SK-N-SH treated with all-trans-retinoic acid at 6 μM for 48 hours (cell line): Measurements from ENCODE around the gene SCARB2.

ENCODE experiments used
- ATAC-seq: fragments of 200-7000 bp; cut with Tn5 transposase; 3 replicates; pipeline ENCODE4 v1.9.1; 2020; ENCODE audit warnings: mild to moderate bottlenecking, moderate library complexity
- ARNTL ChIP-seq: fragments of 450-650 bp; formaldehyde crosslinking; IDR thresholded peaks from 2 replicates; pipeline ENCODE4 v1.5.0; 2020; ENCODE audit warnings: low read depth, mild to moderate bottlenecking, moderate library complexity, borderline replicate concordance
- CREB5 ChIP-seq: fragments of 250-450 bp; sonication (Bioruptor Pico); IDR thresholded peaks from 2 replicates; pipeline ENCODE4 v1.5.1; 2020; ENCODE audit warnings: low read depth, mild to moderate bottlenecking, moderate library complexity
- CSDC2 ChIP-seq: fragments of 250-450 bp; sonication (Bioruptor Pico); IDR thresholded peaks from 2 replicates; pipeline ENCODE4 v1.5.0; 2020; ENCODE audit warnings: mild to moderate bottlenecking, moderate library complexity
- GLIS3 ChIP-seq: fragments of 250-450 bp; sonication (Bioruptor Pico); IDR thresholded peaks from 2 replicates; pipeline ENCODE4 v1.5.0; 2020; ENCODE audit warnings: mild to moderate bottlenecking, moderate library complexity
- ISL1 ChIP-seq: fragments of 250-450 bp; sonication (Bioruptor Pico); IDR thresholded peaks from 2 replicates; pipeline ENCODE4 v2.1.2; 2022; ENCODE audit warnings: mild to moderate bottlenecking, moderate library complexity
- OSR1 ChIP-seq: fragments of 250-450 bp; sonication (Bioruptor Pico); IDR thresholded peaks from 2 replicates; pipeline ENCODE4 v1.8.0; 2022; ENCODE audit warnings: moderate library complexity, mild to moderate bottlenecking, inconsistent platforms
- PATZ1 ChIP-seq: fragments of 250-450 bp; sonication (Bioruptor Pico); IDR thresholded peaks from 2 replicates; pipeline ENCODE4 v1.8.0; 2020; ENCODE audit warnings: mild to moderate bottlenecking, moderate library complexity, borderline replicate concordance
- PPARA ChIP-seq: fragments of 250-450 bp; sonication (Bioruptor Pico); IDR thresholded peaks from 2 replicates; pipeline ENCODE4 v1.5.0; 2020; ENCODE audit warnings: mild to moderate bottlenecking, borderline replicate concordance
- RARB ChIP-seq: fragments of 250-450 bp; sonication (Bioruptor Pico); IDR thresholded peaks from 2 replicates; pipeline ENCODE4 v1.8.0; 2021; ENCODE audit warnings: mild to moderate bottlenecking, moderate library complexity
- SNAI2 ChIP-seq: fragments of 250-450 bp; sonication (Bioruptor Pico); IDR thresholded peaks from 2 replicates; pipeline ENCODE4 v1.5.0; 2020; ENCODE audit warnings: mild to moderate bottlenecking, moderate library complexity
- TCF4 ChIP-seq: fragments of 250-450 bp; sonication (Bioruptor Pico); IDR thresholded peaks from 2 replicates; pipeline ENCODE4 v1.8.0; 2021; ENCODE audit warnings: mild to moderate bottlenecking, moderate library complexity, borderline replicate concordance
- TOX ChIP-seq: fragments of 250-450 bp; sonication (Bioruptor Pico); IDR thresholded peaks from 2 replicates; pipeline ENCODE4 v1.8.0; 2021; ENCODE audit warnings: mild to moderate bottlenecking, moderate library complexity, borderline replicate concordance
- ZC3H10 ChIP-seq: fragments of 250-450 bp; sonication (Bioruptor Pico); IDR thresholded peaks from 2 replicates; pipeline ENCODE4 v1.5.1; 2021; ENCODE audit warnings: mild to moderate bottlenecking, moderate library complexity
- ZFP3 ChIP-seq: fragments of 250-450 bp; sonication (Bioruptor Pico); IDR thresholded peaks from 2 replicates; pipeline ENCODE4 v1.5.0; 2020; ENCODE audit warnings: mild to moderate bottlenecking, moderate library complexity
- ZFP30 ChIP-seq: fragments of 450-650 bp; formaldehyde crosslinking; IDR thresholded peaks from 2 replicates; pipeline ENCODE4 v1.5.0; 2022; ENCODE audit warnings: mild to moderate bottlenecking, moderate library complexity
- ZNF565 ChIP-seq: fragments of 450-650 bp; formaldehyde crosslinking; conservative IDR thresholded peaks from 2 replicates; pipeline ENCODE4 v1.5.0; 2020; ENCODE audit warnings: low read depth, mild to moderate bottlenecking, moderate library complexity
- ZNF70 ChIP-seq: fragments of 450-650 bp; formaldehyde crosslinking; IDR thresholded peaks from 2 replicates; pipeline ENCODE4 v1.5.0; 2020; ENCODE audit warnings: mild to moderate bottlenecking, moderate library complexity
- ZNF8 ChIP-seq: fragments of 450-650 bp; formaldehyde crosslinking; IDR thresholded peaks from 2 replicates; pipeline ENCODE4 v1.5.0; 2020; ENCODE audit warnings: mild to moderate bottlenecking, moderate library complexity
- TF ChIP-seq, protein P1 (sequence below): fragments of 250-450 bp; sonication (Bioruptor Pico); IDR thresholded peaks from 2 replicates; pipeline ENCODE4 v1.5.1; 2021; ENCODE audit warnings: mild to moderate bottlenecking, moderate library complexity
- TF ChIP-seq, protein P2 (sequence below): fragments of 250-450 bp; sonication (Bioruptor Pico); IDR thresholded peaks from 2 replicates; pipeline ENCODE4 v1.5.0; 2020; ENCODE audit warnings: mild to moderate bottlenecking, moderate library complexity

SCARB2 gene

DNA sequence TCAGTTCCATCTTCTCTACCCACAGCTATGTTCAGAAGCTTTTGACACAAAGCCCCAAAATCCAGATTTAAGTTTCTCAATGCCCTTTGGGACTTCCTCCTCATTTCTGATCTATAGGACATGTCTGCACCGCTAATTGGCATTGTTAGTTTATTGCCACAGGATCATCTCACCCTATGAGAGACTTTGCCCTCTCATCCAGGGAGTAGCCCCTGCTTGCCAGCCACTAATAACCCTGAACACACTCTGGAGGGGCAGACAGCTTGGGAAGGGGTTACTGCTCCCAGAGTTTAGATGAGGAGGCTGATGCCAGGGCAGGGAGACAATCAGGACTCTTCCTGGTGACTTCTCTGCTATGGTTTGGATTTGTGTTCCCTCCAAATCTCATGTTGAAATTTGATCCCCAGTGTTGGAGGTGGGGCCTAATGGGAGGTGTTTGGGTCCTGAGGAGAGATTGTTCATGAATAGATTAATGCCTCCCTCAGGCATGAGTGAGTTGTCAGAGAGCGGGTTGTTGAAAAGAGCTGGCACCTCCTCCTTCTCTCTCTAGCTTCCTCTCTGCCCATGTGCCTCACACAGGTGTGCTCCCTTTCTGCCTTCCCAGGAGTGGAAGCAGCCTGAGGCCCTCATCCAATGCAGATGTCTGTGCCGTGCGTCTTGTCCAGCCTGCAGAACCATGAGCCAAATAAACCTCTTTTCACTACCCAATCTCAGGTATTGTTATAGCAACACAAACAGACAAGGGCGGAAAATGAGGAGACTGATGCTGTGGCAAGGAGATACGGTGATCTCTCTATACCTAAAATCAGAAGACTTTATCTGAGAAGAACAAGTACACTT, 3.6 kb upstream of the SCARB2 start (continued):
- TF ChIP-seq, protein P1, sequence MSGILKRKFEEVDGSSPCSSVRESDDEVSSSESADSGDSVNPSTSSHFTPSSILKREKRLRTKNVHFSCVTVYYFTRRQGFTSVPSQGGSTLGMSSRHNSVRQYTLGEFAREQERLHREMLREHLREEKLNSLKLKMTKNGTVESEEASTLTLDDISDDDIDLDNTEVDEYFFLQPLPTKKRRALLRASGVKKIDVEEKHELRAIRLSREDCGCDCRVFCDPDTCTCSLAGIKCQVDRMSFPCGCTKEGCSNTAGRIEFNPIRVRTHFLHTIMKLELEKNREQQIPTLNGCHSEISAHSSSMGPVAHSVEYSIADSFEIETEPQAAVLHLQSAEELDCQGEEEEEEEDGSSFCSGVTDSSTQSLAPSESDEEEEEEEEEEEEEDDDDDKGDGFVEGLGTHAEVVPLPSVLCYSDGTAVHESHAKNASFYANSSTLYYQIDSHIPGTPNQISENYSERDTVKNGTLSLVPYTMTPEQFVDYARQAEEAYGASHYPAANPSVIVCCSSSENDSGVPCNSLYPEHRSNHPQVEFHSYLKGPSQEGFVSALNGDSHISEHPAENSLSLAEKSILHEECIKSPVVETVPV (CRISPR knock-in tag) = no peak
- no peak for TF ChIP-seq CREB5

DNA sequence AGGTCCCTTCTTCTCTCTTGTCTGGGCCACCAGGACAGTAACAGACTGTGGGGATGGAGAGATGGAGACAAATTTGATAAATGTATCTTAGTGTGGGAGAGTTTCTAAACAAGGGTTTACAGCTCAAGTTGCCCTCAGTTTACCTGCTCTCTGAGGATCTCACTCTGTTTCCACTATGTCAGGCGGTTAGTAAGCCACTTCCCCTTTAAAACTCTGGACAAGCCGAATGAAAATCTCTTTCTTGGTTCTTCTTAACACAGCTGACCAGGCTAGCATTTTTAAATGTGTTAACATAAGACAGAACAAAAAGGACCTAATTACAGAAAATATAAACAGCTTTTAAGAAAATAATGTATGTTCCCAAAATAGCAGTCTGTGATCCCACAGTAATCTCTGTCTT, 2.9 kb upstream of the SCARB2 start:
- TF ChIP-seq OSR1 (CRISPR knock-in tag) (no peak), ZC3H10 (no peak), ZFP3 (CRISPR knock-in tag) (no peak), ZFP30 (CRISPR knock-in tag) (no peak), ARNTL (no peak), GLIS3 (CRISPR knock-in tag) (no peak), CSDC2 (no peak), PPARA (CRISPR knock-in tag) (no peak), ZNF565 (CRISPR knock-in tag) (no peak), TOX (CRISPR knock-in tag) (no peak), PATZ1 (CRISPR knock-in tag) (no peak), ISL1 (no peak), ZNF70 (CRISPR knock-in tag) (no peak), ZNF8 (no peak), CREB5 (no peak), SNAI2 (no peak), RARB (CRISPR knock-in tag) (no peak)
- TF ChIP-seq, protein P2, sequence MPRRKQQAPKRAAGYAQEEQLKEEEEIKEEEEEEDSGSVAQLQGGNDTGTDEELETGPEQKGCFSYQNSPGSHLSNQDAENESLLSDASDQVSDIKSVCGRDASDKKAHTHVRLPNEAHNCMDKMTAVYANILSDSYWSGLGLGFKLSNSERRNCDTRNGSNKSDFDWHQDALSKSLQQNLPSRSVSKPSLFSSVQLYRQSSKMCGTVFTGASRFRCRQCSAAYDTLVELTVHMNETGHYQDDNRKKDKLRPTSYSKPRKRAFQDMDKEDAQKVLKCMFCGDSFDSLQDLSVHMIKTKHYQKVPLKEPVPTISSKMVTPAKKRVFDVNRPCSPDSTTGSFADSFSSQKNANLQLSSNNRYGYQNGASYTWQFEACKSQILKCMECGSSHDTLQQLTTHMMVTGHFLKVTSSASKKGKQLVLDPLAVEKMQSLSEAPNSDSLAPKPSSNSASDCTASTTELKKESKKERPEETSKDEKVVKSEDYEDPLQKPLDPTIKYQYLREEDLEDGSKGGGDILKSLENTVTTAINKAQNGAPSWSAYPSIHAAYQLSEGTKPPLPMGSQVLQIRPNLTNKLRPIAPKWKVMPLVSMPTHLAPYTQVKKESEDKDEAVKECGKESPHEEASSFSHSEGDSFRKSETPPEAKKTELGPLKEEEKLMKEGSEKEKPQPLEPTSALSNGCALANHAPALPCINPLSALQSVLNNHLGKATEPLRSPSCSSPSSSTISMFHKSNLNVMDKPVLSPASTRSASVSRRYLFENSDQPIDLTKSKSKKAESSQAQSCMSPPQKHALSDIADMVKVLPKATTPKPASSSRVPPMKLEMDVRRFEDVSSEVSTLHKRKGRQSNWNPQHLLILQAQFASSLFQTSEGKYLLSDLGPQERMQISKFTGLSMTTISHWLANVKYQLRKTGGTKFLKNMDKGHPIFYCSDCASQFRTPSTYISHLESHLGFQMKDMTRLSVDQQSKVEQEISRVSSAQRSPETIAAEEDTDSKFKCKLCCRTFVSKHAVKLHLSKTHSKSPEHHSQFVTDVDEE (CRISPR knock-in tag) = no peak
- TF ChIP-seq, protein P1 (CRISPR knock-in tag) = no peak
- TF ChIP-seq, all 23 proteins: peak for 0
- ATAC-seq = no peak

DNA sequence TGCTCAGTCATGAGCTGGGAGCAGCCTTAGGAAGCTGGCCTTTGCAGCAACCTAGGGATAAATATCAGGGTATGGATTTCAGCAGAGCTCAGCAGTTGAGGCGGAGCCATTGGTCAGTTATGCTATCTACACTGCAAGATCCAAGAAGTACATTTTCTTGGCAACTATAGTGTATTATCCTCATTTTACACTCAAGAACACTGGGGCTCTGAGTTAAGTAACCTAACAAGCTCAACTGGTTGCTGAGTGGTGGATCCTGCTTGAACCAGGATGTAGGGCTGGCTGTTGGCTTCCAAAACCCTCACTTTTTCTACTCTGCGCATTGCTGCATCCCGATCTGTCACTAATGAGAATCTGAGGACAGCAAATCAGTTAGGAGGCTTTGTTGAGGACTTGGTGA, 1.5 kb upstream of the SCARB2 start:
- no peak for ATAC-seq
- TF ChIP-seq ZNF8 = no peak
- TF ChIP-seq TOX (CRISPR knock-in tag) = no peak
- no peak for TF ChIP-seq CSDC2
- TF ChIP-seq RARB (CRISPR knock-in tag) = no peak
- TF ChIP-seq, protein P1 (CRISPR knock-in tag) = no peak
- no peak for TF ChIP-seq OSR1 (CRISPR knock-in tag)
- TF ChIP-seq ISL1 = no peak
- TF ChIP-seq SNAI2 = no peak
- no peak for TF ChIP-seq ZNF70 (CRISPR knock-in tag)
- no peak for TF ChIP-seq TCF4 (CRISPR knock-in tag)
- TF ChIP-seq ZC3H10 = no peak
- no peak for TF ChIP-seq CREB5
- no peak for TF ChIP-seq PPARA (CRISPR knock-in tag)
- TF ChIP-seq GLIS3 (CRISPR knock-in tag) = no peak
- TF ChIP-seq ARNTL = no peak
